ENCODE results near the gene MCC.

DNA sequence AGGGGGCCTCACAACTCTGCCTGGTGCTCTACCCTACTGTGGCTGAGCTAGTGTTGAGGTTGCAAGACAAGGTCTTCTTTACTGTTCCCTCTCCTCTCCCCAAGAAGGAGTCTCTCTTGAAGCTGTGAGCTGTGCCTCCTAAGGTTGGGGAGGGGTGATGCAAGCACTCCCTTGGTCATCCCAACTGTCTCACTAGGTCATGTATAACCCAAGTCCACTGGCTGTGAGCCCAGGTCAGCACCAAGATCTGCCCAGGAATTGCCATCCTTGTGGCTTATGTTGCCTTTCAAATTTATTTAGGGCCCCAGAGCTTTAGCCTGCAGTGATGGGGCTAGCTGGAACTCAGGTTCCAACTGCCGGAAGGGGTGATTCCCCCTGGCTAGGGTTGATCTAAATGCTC, 14.9 kb upstream of the MCC start:
- TF ChIP-seq, protein P1, sequence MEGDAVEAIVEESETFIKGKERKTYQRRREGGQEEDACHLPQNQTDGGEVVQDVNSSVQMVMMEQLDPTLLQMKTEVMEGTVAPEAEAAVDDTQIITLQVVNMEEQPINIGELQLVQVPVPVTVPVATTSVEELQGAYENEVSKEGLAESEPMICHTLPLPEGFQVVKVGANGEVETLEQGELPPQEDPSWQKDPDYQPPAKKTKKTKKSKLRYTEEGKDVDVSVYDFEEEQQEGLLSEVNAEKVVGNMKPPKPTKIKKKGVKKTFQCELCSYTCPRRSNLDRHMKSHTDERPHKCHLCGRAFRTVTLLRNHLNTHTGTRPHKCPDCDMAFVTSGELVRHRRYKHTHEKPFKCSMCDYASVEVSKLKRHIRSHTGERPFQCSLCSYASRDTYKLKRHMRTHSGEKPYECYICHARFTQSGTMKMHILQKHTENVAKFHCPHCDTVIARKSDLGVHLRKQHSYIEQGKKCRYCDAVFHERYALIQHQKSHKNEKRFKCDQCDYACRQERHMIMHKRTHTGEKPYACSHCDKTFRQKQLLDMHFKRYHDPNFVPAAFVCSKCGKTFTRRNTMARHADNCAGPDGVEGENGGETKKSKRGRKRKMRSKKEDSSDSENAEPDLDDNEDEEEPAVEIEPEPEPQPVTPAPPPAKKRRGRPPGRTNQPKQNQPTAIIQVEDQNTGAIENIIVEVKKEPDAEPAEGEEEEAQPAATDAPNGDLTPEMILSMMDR (conservative IDR thresholded peaks at IDR 0.05 in 1 of 2, IDR thresholded peaks at IDR 0.05 in 1 of 2; ENCODE audit: low read depth in 1 of 2, low read length in 2 of 2): no peak
- TF ChIP-seq EZH2 (IDR thresholded peaks at IDR 0.05; ENCODE audit: low read length, missing control alignments): no peak
